HUES48 (cell line): ENCODE data around the gene SERBP1.
A peak's percentile ranks its signal among the peaks of the same experiment; 100 is the strongest.
"Not testable (repeated sequence)": the region's sequence is repeated elsewhere in the genome, so short reads cannot be mapped to it uniquely, and the experiment has no call there.

Experiments
- H3K27ac ChIP-seq: one replicate; pipeline ENCODE4 v1.7.0; 2013; ENCODE audit warnings: low read depth, low read length, inconsistent platforms
- H3K27me3 ChIP-seq: 2 replicates; pipeline ENCODE4 v1.6.1; 2013; ENCODE audit warnings: mild to moderate bottlenecking, low read length; ENCODE audit not compliant: control insufficient read depth, insufficient read depth
- H3K36me3 ChIP-seq: 2 replicates; pipeline ENCODE4 v1.6.1; 2013; ENCODE audit warnings: low read length; ENCODE audit not compliant: control insufficient read depth, insufficient read depth
- H3K4me1 ChIP-seq: 2 replicates; pipeline ENCODE4 v1.6.1; 2013; ENCODE audit warnings: mild to moderate bottlenecking, low read length; ENCODE audit not compliant: control insufficient read depth, insufficient read depth
- H3K4me3 ChIP-seq: 2 replicates; pipeline ENCODE4 v1.5.1; 2013; ENCODE audit warnings: mild to moderate bottlenecking, low read depth, low read length
- H3K9ac ChIP-seq: 2 replicates; pipeline ENCODE4 v1.6.1; 2013; ENCODE audit warnings: mild to moderate bottlenecking, low read depth, low read length, moderate library complexity
- H3K9me3 ChIP-seq: 2 replicates; pipeline ENCODE4 v1.6.1; 2013; ENCODE audit warnings: low read length; ENCODE audit not compliant: control insufficient read depth, insufficient read depth

The SERBP1 gene

DNA sequence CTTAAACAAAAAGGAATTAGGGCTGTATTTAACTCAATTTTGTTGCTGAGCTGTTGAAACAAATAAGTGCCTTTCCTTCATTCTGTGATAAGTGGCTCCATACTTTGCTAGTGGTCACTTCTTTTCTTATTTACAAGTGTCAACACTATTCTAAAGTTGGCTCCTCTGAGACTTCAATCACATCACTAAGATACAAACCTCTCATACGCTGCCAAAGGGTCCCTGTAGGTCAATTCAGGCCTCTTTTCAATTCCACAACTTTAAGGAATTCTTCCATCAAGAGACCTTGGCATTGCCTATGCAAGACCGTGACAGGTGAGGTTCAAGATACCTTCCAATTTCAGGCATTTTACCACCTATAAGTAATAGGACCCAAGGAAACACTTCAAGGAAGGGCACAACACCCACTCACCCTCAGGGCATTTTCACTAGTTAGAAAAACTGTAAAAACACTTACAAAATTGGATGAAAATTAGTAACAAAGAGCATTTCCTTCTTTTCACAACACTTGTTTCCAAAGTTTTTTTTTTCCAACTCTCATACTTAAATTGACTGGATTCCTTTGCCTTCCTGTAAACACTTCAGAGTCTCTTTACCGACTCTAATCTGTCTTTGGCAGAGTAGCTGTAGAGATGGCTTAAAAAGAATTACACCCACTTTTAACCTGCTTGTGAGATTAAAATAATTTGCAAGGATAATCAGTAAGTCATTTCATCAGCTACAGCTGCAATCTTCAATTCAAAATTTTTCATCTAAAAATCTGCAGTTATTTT, 24.5 kb downstream of the SERBP1 start:
- H3K36me3 ChIP-seq = peaks cover 27% of the 10 kb centered on the region
- no peaks in the 10 kb centered on the region for H3K27me3 ChIP-seq
- H3K4me1 ChIP-seq = peaks cover 9% of the 10 kb centered on the region; the same call in 1 of the 2 replicates
- H3K9me3 ChIP-seq = no peaks in the 10 kb centered on the region
- H3K9ac ChIP-seq = no peak overlapping the region
- H3K4me3 ChIP-seq = no peak overlapping the region
- H3K27ac ChIP-seq = no peak overlapping the region

DNA sequence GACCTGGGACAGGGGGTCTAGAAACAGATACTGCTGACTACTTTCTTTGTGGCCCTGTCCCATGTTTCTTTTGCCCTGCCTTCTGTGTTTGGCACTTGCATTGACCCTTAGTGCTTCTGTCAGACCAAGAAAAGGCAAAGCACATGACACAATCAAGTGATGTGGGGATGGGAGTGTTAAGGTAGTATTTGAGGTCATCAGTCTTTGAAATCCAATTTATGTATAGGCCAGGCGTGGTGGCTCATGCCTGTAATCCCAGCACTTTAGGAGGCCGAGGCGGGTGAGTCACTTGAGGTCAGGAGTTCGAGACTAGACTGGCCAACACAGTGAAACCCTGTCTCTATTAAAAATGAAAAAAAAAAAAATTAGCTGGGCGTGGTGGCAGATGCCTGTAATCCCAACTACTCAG, 26.0 kb downstream of the SERBP1 start:
- H3K27me3 ChIP-seq = no peaks in the 10 kb centered on the region
- H3K9ac ChIP-seq = no peak overlapping the region
- H3K4me3 ChIP-seq = no peak overlapping the region
- peaks cover 19% of the 10 kb centered on the region for H3K4me1 ChIP-seq
- peaks cover 13% of the 10 kb centered on the region for H3K36me3 ChIP-seq
- no peak overlapping the region for H3K27ac ChIP-seq
- H3K9me3 ChIP-seq = no peaks in the 10 kb centered on the region

DNA sequence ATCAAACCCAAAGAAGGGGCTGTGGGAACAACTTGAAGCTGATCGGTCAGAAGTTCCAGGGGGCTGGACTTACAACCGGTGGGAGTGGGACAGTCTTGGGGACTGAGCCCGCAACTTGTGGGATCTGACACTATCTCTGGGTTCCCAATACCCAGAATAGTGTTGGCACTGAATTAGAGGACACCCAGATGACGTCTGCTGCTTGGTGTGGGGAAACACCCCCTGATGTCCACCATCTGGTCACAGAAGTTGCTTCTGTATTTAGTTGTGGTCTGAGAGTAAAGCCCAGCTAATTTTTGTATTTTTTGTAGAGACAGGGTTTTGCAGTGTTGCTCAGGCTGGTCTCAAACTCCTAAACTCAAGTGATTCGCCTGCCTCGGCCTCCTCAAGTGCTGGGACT, 28.8 kb downstream of the SERBP1 start:
- Histone ChIP-seq H3K9me3 (no peaks in the 10 kb centered on the region), H3K4me1 (peaks cover 28% of the 10 kb centered on the region), H3K27me3 (no peaks in the 10 kb centered on the region), H3K27ac (no peak overlapping the region), H3K4me3 (no peak overlapping the region), H3K36me3 (0 out of 2 replicates have a peak, but pooled peaks cover 9% of the 10 kb centered on the region), H3K9ac (no peak overlapping the region)

DNA sequence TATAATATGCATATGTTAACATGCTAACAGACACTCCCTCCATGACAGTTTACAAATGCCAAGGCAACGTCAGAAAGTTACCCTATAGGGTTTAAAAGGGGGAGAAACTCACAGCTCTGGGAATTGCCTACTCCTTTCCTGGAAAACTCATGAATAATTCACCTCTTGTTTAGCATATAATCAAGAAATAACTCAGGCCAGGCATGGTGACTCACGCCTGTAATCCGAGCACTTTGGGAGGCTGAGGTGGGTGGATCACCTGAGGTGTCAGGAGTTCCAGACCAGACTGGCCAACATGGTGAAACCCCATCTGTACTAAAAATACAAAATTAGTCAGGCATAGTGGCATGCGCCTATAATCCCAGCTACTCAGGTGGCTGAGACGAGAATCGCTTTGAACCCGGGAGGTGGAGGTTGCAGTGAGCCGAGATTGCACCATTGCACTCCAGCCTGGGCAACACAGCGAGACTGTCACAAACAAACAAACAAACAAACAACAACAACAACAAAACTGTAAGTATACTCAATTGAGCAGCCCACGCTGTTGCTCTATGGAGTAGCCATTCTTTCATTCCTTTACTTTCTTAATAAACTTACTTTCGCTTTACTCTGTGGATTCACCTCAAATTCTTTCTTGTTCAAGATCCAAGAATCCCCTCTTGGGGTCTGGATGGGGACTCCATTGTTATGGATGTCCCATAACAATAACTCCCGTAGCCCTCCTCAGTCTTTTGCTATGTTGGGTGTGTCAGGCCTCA, 30.0 kb downstream of the SERBP1 start:
- H3K27me3 ChIP-seq, H3K36me3 ChIP-seq, H3K9me3 ChIP-seq, H3K4me3 ChIP-seq, H3K9ac ChIP-seq: not testable (repeated sequence)
- H3K27ac ChIP-seq = peak overlapping the region; percentile 18
- H3K4me1 ChIP-seq = peaks cover 23% of the 10 kb centered on the region

DNA sequence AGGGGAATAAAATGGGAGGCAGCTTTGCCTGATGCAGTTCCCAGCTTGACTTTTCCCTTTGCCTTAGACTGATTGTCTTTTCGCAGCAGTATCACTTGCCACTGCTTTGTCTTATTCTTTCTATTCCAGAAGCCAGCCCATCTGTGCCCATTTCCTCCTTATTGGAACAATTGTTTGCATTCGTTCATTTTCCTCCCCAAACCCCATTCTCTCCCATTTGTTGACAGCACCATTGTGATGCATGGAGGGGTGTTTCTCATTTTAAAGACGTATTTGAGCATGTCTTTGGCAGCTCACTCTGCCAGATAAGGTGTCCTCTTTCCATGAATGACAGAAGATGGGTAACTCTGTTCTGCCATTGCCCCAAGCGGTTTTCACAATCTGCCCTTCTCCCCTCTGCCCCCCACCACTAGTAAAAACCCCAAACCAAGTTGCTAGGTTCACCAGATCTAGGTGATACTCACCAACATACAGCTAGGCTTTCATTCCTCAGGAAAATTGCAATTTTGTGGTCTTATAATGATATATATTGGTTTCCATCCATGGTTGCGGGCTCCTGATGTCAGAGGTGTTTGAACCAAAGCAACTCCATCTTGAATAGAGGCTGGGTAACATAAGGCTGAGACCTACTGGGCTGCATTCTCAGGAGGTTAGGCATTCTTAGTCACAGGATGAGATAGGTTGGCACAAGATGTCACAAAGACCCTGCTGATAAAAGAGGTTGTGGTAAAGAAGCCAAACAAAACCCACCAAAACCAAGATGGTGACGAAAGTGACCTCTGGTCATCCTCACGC, 30.8 kb downstream of the SERBP1 start:
- Histone ChIP-seq H3K27me3 (no peaks in the 10 kb centered on the region), H3K9ac (no peak overlapping the region; the same call in 1 of the 2 replicates), H3K4me1 (peaks cover 23% of the 10 kb centered on the region), H3K27ac (peak overlapping the region; percentile 36), H3K9me3 (no peaks in the 10 kb centered on the region), H3K4me3 (0 out of 2 replicates have a peak overlapping the region, but pooled peaks have one; percentile 1), H3K36me3 (no peaks in the 10 kb centered on the region)

DNA sequence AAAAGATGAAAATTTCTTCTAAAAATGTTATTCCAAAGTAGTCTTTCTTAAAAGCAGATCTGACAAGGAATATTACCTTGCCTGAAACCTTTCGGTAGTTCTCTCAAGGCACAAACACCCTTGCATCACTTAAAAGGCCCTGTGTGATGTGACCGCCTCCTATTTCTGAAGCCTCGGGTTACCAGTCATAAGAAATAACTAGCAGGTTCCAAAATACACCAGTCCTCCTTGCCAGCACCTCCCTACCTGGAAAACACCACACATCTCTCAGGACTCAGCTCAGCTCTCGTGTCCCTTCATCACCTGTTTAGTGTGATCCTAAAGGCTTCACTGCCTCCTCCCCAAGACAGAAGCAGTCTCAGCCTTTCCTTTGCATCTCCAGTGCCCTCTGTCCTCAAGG, 35.7 kb downstream of the SERBP1 start:
- peaks cover 5% of the 10 kb centered on the region; the same call in 1 of the 2 replicates for H3K36me3 ChIP-seq
- H3K9ac ChIP-seq = no peak overlapping the region
- no peak overlapping the region for H3K4me3 ChIP-seq
- H3K27me3 ChIP-seq = no peaks in the 10 kb centered on the region
- no peaks in the 10 kb centered on the region for H3K9me3 ChIP-seq
- H3K4me1 ChIP-seq = peaks cover 26% of the 10 kb centered on the region
- no peak overlapping the region for H3K27ac ChIP-seq

DNA sequence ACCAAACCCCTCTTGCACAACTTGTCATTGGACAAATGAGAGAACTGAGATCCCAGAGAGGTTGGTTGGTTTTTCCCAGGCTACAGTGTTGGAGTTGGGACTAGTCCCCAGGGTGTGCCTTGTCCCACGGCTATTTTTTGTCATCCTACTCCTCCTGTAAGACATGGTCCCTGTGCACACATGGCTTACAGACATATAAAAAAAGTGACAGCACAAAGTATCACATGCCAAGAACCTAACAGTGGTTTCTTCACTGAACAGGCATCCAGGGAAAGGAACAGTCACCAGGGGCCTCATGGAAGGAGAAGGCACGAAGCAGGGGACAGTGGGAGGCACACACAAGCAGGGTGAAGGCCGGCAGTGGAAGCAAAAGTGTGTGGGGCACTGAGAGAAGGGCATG, 36.5 kb downstream of the SERBP1 start:
- Histone ChIP-seq H3K36me3 (peaks cover 5% of the 10 kb centered on the region; the same call in 1 of the 2 replicates), H3K27ac (no peak overlapping the region), H3K4me3 (no peak overlapping the region), H3K9ac (no peak overlapping the region), H3K27me3 (no peaks in the 10 kb centered on the region), H3K4me1 (peaks cover 22% of the 10 kb centered on the region), H3K9me3 (no peaks in the 10 kb centered on the region)

DNA sequence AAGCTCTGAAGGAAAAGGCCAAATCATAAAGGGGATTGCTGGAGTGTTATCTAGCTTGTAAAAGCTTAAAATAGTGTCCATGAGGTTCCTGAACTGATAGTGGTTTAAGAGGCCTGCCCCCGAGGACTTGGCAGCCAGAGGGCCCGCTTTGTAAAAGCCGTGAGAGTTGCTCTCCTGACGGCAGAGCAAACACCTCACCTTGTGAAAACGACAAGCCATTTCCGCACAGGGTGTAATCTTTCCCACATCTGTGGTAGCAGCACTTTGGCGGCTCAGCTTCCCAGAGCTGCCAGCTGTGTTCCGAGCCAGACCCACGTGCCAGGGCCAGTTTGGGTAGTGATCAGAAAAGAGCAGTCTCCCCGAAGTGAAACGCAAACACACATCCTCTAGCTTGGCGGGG, 37.0 kb downstream of the SERBP1 start:
- no peaks in the 10 kb centered on the region for H3K27me3 ChIP-seq
- no peaks in the 10 kb centered on the region for H3K9me3 ChIP-seq
- no peak overlapping the region for H3K9ac ChIP-seq
- no peak overlapping the region for H3K27ac ChIP-seq
- H3K36me3 ChIP-seq = peaks cover 5% of the 10 kb centered on the region; the same call in 1 of the 2 replicates
- H3K4me1 ChIP-seq = peaks cover 19% of the 10 kb centered on the region
- H3K4me3 ChIP-seq = no peak overlapping the region

DNA sequence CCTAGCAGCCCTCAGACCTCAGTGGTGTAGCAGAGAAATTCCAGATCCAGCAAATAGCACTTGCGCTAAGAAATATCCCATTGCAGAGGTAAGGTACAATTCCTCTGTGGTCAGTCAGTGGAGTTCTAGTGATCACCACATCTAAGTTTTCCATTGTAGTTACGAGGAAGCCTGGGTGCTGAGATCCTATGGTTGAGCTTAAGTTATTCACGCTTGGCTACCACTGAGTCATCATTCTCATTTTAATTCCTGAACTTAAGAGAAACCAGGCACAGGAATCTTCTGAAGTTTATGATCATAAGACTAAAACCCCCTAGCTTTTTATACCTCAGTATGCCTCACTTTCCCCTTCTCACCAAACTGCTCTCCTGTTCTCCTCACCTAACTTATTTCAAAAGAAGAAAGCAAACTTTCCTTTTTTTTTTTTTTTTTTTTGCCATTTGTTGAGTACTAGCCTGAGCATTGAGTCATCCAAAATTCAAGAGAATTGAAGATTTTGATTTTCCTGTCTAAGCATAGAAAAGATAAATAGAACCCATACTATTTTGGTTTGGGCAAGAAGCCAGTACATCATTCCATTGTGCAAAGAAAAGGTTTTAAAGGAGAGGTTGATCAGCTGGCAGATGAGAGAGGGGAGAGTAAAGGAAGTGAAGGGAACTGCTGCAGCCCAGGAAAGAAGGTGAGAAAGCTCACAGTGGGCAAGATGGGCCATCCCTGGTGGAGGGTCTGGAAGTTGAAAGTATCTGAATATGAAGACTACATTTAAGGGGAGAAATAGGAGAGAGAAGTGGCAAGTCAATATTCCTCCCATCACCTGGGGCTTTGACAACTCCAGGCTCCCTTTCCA, 39.9 kb downstream of the SERBP1 start:
- H3K9ac ChIP-seq = no peak overlapping the region
- peak overlapping the region; percentile 3; the same call in 1 of the 2 replicates for H3K4me3 ChIP-seq
- H3K27ac ChIP-seq = peak overlapping the region; percentile 37
- H3K27me3 ChIP-seq = no peaks in the 10 kb centered on the region
- H3K4me1 ChIP-seq = peaks cover 19% of the 10 kb centered on the region
- H3K36me3 ChIP-seq = peaks cover 5% of the 10 kb centered on the region; the same call in 1 of the 2 replicates
- H3K9me3 ChIP-seq = peaks cover 4% of the 10 kb centered on the region; the same call in 1 of the 2 replicates

DNA sequence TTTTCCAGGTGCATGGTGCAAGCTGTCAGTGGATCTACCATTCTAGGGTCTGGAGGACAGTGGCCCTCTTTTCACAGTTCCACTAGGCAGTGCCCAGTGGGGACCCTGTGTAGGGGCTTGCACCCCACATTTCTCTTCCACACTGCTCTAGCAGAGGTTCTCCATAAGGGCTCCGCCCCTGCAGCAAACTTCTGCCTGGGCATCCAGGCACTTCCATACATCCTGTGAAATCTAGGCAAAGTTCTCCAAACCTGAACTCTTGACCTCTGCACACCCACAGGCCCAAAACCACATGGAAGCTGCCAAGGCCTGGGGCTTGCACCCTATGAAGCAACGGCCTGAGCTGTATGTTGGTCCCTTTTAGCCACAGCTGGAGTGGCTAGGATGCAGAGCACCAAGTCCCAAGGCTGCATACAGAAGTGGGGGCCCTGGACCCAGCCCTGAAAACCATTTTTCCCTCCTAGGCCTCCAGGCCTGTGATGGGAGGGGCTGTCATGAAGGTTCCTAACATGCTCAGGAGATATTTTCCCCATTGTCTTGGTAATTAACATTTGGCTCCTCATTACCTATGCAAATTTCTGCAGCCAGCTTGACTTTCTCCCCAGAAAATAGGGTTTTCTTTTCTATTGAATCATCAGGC, 46.1 kb downstream of the SERBP1 start:
- Histone ChIP-seq H3K4me1 (0 out of 2 replicates have a peak, but pooled peaks cover 2% of the 10 kb centered on the region), H3K9me3 (peaks cover 17% of the 10 kb centered on the region), H3K36me3 (no peaks in the 10 kb centered on the region), H3K27ac (no peak overlapping the region), H3K4me3 (no peak overlapping the region), H3K27me3 (no peaks in the 10 kb centered on the region), H3K9ac (no peak overlapping the region)
